Neuronal stem cell (in vitro differentiated cells): Measurements from ENCODE around the gene PRKAA2.
A peak's percentile ranks its signal among the peaks of the same experiment; 100 is the strongest.

Experiments
- DNase-seq: peaks from one replicate; pipeline ENCODE4 v3.0.0-alpha.2; 2013; ENCODE audit warnings: low spot score
- H2AFZ ChIP-seq: one replicate; pipeline ENCODE4 v1.6.1; 2013; ENCODE audit warnings: mild to moderate bottlenecking, low read length, inconsistent platforms
- H2AK5ac ChIP-seq: 2 replicates; pipeline ENCODE4 v1.6.1; 2013; ENCODE audit warnings: low read depth, mild to moderate bottlenecking, inconsistent platforms, low read length, moderate library complexity, mixed read lengths
- H2BK120ac ChIP-seq: 2 replicates; pipeline ENCODE4 v1.6.1; 2013; ENCODE audit warnings: low read depth, mild to moderate bottlenecking, inconsistent platforms, low read length, moderate library complexity, mixed read lengths
- H2BK12ac ChIP-seq: one replicate; pipeline ENCODE4 v1.6.1; 2013; ENCODE audit warnings: low read length, inconsistent platforms
- H2BK15ac ChIP-seq: 2 replicates; pipeline ENCODE4 v1.6.1; 2013; ENCODE audit warnings: mild to moderate bottlenecking, low read length, inconsistent platforms, mixed read lengths
- H2BK5ac ChIP-seq: one replicate; pipeline ENCODE4 v1.6.1; 2013; ENCODE audit warnings: inconsistent platforms, mild to moderate bottlenecking, low read length, moderate library complexity
- H3K14ac ChIP-seq: one replicate; pipeline ENCODE4 v1.6.1; 2013; ENCODE audit warnings: low read length, inconsistent platforms
- H3K18ac ChIP-seq: 2 replicates; pipeline ENCODE4 v1.6.1; 2013; ENCODE audit warnings: low read length, inconsistent platforms
- H3K23ac ChIP-seq: 2 replicates; pipeline ENCODE4 v1.6.1; 2013; ENCODE audit warnings: low read depth, mild to moderate bottlenecking, mixed read lengths, low read length, inconsistent platforms; ENCODE audit not compliant: poor library complexity
- H3K27ac ChIP-seq: replicated peaks from 3 replicates; pipeline ENCODE4 v1.5.1; 2013; ENCODE audit warnings: low read length, inconsistent platforms
- H3K27me3 ChIP-seq, 3 experiments: 2 replicates each; pipeline ENCODE4 v1.6.1; 2013; ENCODE audit warnings: low read length in 3 of 3, mild to moderate bottlenecking in 2 of 3, inconsistent platforms in 1 of 3, low read depth in 1 of 3, mixed read lengths in 1 of 3, moderate library complexity in 1 of 3; ENCODE audit not compliant: control insufficient read depth in 3 of 3, insufficient read depth in 3 of 3
- H3K36me3 ChIP-seq, 2 donors: replicated peaks in 1 of 2; 2 replicates each; pipeline ENCODE4 v1.6.1; 2013; ENCODE audit warnings: low read length in 2 of 2; ENCODE audit not compliant: control insufficient read depth in 2 of 2, insufficient read depth in 2 of 2
- H3K4ac ChIP-seq: 2 replicates; pipeline ENCODE4 v1.6.1; 2013; ENCODE audit warnings: inconsistent platforms, mild to moderate bottlenecking, low read length, moderate library complexity
- H3K4me1 ChIP-seq, 2 donors: 1 replicate in 1 of 2; 2 replicates in 1 of 2; pipeline ENCODE4 v1.6.1; 2013; ENCODE audit warnings: low read length in 2 of 2, low read depth in 1 of 2; ENCODE audit not compliant: control insufficient read depth in 2 of 2, insufficient read depth in 1 of 2
- H3K4me2 ChIP-seq: one replicate; pipeline ENCODE4 v1.6.1; 2013; ENCODE audit warnings: mild to moderate bottlenecking, low read length, inconsistent platforms; ENCODE audit not compliant: insufficient read depth, poor library complexity, severe bottlenecking
- H3K4me3 ChIP-seq, 2 donors: 2 replicates each; pipeline ENCODE4 v1.5.1; 2013; ENCODE audit warnings: low read length in 2 of 2, mild to moderate bottlenecking in 2 of 2, inconsistent platforms in 1 of 2, moderate library complexity in 1 of 2
- H3K79me1 ChIP-seq: one replicate; pipeline ENCODE4 v1.6.1; 2013; ENCODE audit warnings: low read depth, mild to moderate bottlenecking, inconsistent platforms, low read length, moderate library complexity
- H3K9ac ChIP-seq: one replicate; pipeline ENCODE4 v1.6.1; 2013; ENCODE audit warnings: mild to moderate bottlenecking, low read depth, low read length, inconsistent platforms; ENCODE audit not compliant: poor library complexity
- H3K9me3 ChIP-seq, 2 donors: replicated peaks in 1 of 2; 2 replicates each; pipeline versions ENCODE3 to v1.6.1; 2013; ENCODE audit warnings: low read length in 2 of 2, mild to moderate bottlenecking in 2 of 2, inconsistent platforms in 1 of 2, low read depth in 1 of 2, mixed read lengths in 1 of 2, moderate library complexity in 1 of 2; ENCODE audit not compliant: control insufficient read depth in 2 of 2, insufficient read depth in 1 of 2
- H4K8ac ChIP-seq: one replicate; pipeline ENCODE4 v1.6.1; 2013; ENCODE audit warnings: low read depth, mild to moderate bottlenecking, inconsistent platforms, low read length, moderate library complexity
- H4K91ac ChIP-seq: one replicate; pipeline ENCODE4 v1.6.1; 2013; ENCODE audit warnings: low read length, low read depth, mild to moderate bottlenecking, inconsistent platforms; ENCODE audit not compliant: poor library complexity
- WGBS, 2 donors: extraction: QIAGEN DNeasy Blood & Tissue Kit; methylation state at CpG; one replicate each; pipeline ENCODE4 v1.1.7; 2013; ENCODE audit warnings: missing lambda C conversion rate in 2 of 2, mixed read lengths in 1 of 2; ENCODE audit not compliant: insufficient read length in 2 of 2, insufficient replicate concordance in 1 of 2; ENCODE audit errors: extremely low coverage in 2 of 2; 5-methylcytosine and 5-hydroxymethylcytosine counted together

PRKAA2 gene

GRCh38 chr1:56645677-56646305, 677 bp downstream of the PRKAA2 start:
- peak overlapping the region; percentile 74 for H3K4me2 ChIP-seq
- H3K4me3 ChIP-seq = peak overlapping the region; percentile 77 to 95
- H2AFZ ChIP-seq = peak overlapping the region; percentile 100
- no peak overlapping the region for H2BK12ac ChIP-seq
- peak overlapping the region; percentile 82 for H3K9ac ChIP-seq
- peak overlapping the region; percentile 44 for H3K18ac ChIP-seq
- peak overlapping the region; percentile 15 for H2BK5ac ChIP-seq
- no peaks in the 10 kb centered on the region for H3K79me1 ChIP-seq
- DNase-seq = peak; percentile 57
- WGBS, 2 donors = no CpG with 5 or more reads among the region's 18 CpGs
- no peaks in the 10 kb centered on the region for H3K36me3 ChIP-seq
- H3K4ac ChIP-seq = no peak overlapping the region
- no peaks in the 10 kb centered on the region for H3K9me3 ChIP-seq
- no peak overlapping the region for H4K91ac ChIP-seq
- H4K8ac ChIP-seq = peak overlapping the region; percentile 86
- peaks cover 0 to 10% of the 10 kb centered on the region in 2 donors for H3K4me1 ChIP-seq
- H2AK5ac ChIP-seq = no peak overlapping the region
- peak overlapping the region; percentile 84 for H3K14ac ChIP-seq
- no peak overlapping the region for H2BK15ac ChIP-seq
- H2BK120ac ChIP-seq = peak overlapping the region; percentile 50
- peaks cover 0 to 30% (median 0%) of the 10 kb centered on the region in 3 experiments for H3K27me3 ChIP-seq
- H3K23ac ChIP-seq = no peak overlapping the region
- peak overlapping the region; percentile 61 for H3K27ac ChIP-seq

GRCh38 chr1:56646611-56647010, 1.5 kb downstream of the PRKAA2 start:
- no peak overlapping the region for H3K23ac ChIP-seq
- H3K27me3 ChIP-seq = peaks cover 0 to 30% (median 0%) of the 10 kb centered on the region in 3 experiments
- H3K14ac ChIP-seq = no peak overlapping the region
- H2BK120ac ChIP-seq = no peak overlapping the region
- no peak overlapping the region for H2BK12ac ChIP-seq
- peak overlapping the region in 1 of 2 donors; percentile 77 for H3K4me3 ChIP-seq
- H4K8ac ChIP-seq = no peak overlapping the region
- no peak overlapping the region for H2BK15ac ChIP-seq
- H3K36me3 ChIP-seq = no peaks in the 10 kb centered on the region
- H3K27ac ChIP-seq = no peak overlapping the region
- 100% methylated on average over 1 of the region's 3 CpGs; no CpG with 5 or more reads in 1 of the 2 donors for WGBS, 2 donors
- no peaks in the 10 kb centered on the region for H3K9me3 ChIP-seq
- no peak overlapping the region for H2AFZ ChIP-seq
- H3K4me1 ChIP-seq = peaks cover 0 to 10% of the 10 kb centered on the region in 2 donors
- H4K91ac ChIP-seq = no peak overlapping the region
- no peak for DNase-seq
- no peak overlapping the region for H2BK5ac ChIP-seq
- H3K18ac ChIP-seq = no peak overlapping the region
- no peak overlapping the region for H3K4ac ChIP-seq
- no peak overlapping the region for H3K9ac ChIP-seq
- no peaks in the 10 kb centered on the region for H3K79me1 ChIP-seq
- H2AK5ac ChIP-seq = no peak overlapping the region
- H3K4me2 ChIP-seq = no peak overlapping the region

GRCh38 chr1:56647106-56647505, 2.0 kb downstream of the PRKAA2 start:
- Histone ChIP-seq H3K23ac (no peak overlapping the region), H3K9ac (no peak overlapping the region), H3K4ac (no peak overlapping the region), H3K27ac (no peak overlapping the region), H3K79me1 (no peaks in the 10 kb centered on the region), H3K18ac (no peak overlapping the region), H3K36me3 (no peaks in the 10 kb centered on the region), H4K8ac (no peak overlapping the region), H3K4me1 (peaks cover 0 to 10% of the 10 kb centered on the region in 2 donors), H2BK15ac (no peak overlapping the region), H4K91ac (no peak overlapping the region), H2AFZ (no peak overlapping the region), H3K4me2 (no peak overlapping the region), H2BK12ac (no peak overlapping the region), H3K27me3 (peaks cover 0 to 27% (median 0%) of the 10 kb centered on the region in 3 experiments), H2BK120ac (no peak overlapping the region), H2AK5ac (no peak overlapping the region), H3K9me3 (no peaks in the 10 kb centered on the region), H3K4me3 (no peak overlapping the region), H3K14ac (no peak overlapping the region), H2BK5ac (no peak overlapping the region)
- DNase-seq = no peak
- no CpG with 5 or more reads among the region's 1 CpG for WGBS, 2 donors

GRCh38 chr1:56648546-56648945, 3.4 kb downstream of the PRKAA2 start:
- Histone ChIP-seq H3K9me3 (no peaks in the 10 kb centered on the region), H3K23ac (no peak overlapping the region), H4K8ac (no peak overlapping the region), H3K4ac (no peak overlapping the region), H3K4me1 (peaks cover 0 to 10% of the 10 kb centered on the region in 2 donors), H2AFZ (no peak overlapping the region), H3K36me3 (no peaks in the 10 kb centered on the region), H2BK120ac (no peak overlapping the region), H2AK5ac (no peak overlapping the region), H2BK15ac (no peak overlapping the region), H3K9ac (no peak overlapping the region), H3K27me3 (peaks cover 0 to 13% (median 0%) of the 10 kb centered on the region in 3 experiments), H4K91ac (no peak overlapping the region), H3K18ac (no peak overlapping the region), H2BK12ac (no peak overlapping the region), H3K4me3 (no peak overlapping the region), H3K27ac (no peak overlapping the region), H2BK5ac (no peak overlapping the region), H3K14ac (no peak overlapping the region), H3K4me2 (no peak overlapping the region), H3K79me1 (no peaks in the 10 kb centered on the region)
- WGBS, 2 donors = no CpG with 5 or more reads among the region's 4 CpGs
- DNase-seq = no peak
